ENCODE results near the gene HEY2.
A peak's percentile ranks its signal among the peaks of the same experiment; 100 is the strongest.
"Not testable (repeated sequence)": the region's sequence is repeated elsewhere in the genome, so short reads cannot be mapped to it uniquely, and the experiment has no call there.

The HEY2 gene

GRCh38 chr6:125749173-125749864, at the start of gene HEY2:
HEY2 (plus strand) TSS chr6:125749632; CDS start chr6:125749777, 145 bp downstream.
- DNase-seq (ENCODE audit: low spot score), result peak; percentile 97

GRCh38 chr6:125700581-125701353, 48.7 kb upstream of the HEY2 start:
- no peak for DNase-seq (ENCODE audit: low spot score)

- DNase-seq (ENCODE audit: low spot score), result no peak
Observed at GRCh38 chr6:125701354-125701668, 48.1 kb upstream of the HEY2 start.

GRCh38 chr6:125703882-125704281, 45.5 kb upstream of the HEY2 start:
- not testable (repeated sequence) for DNase-seq (ENCODE audit: low spot score)

GRCh38 chr6:125707615-125708243, 41.7 kb upstream of the HEY2 start:
- DNase-seq (ENCODE audit: low spot score), result no peak

GRCh38 chr6:125711013-125711675, 38.3 kb upstream of the HEY2 start:
- no peak for DNase-seq (ENCODE audit: low spot score)

- no peak for DNase-seq (ENCODE audit: low spot score)
Observed at GRCh38 chr6:125714441-125715090, 34.9 kb upstream of the HEY2 start.

GRCh38 chr6:125717120-125717731, 32.2 kb upstream of the HEY2 start:
- no peak for DNase-seq (ENCODE audit: low spot score)

GRCh38 chr6:125718109-125718508, 31.3 kb upstream of the HEY2 start:
- no peak for DNase-seq (ENCODE audit: low spot score)

GRCh38 chr6:125722886-125723285, 26.5 kb upstream of the HEY2 start:
- DNase-seq (ENCODE audit: low spot score), result no peak

- DNase-seq (ENCODE audit: low spot score), result no peak
Observed at GRCh38 chr6:125727216-125727615, 22.2 kb upstream of the HEY2 start.

- no peak for DNase-seq (ENCODE audit: low spot score)
Observed at GRCh38 chr6:125728739-125729138, 20.7 kb upstream of the HEY2 start.

- no peak for DNase-seq (ENCODE audit: low spot score)
Observed at GRCh38 chr6:125729983-125730382, 19.4 kb upstream of the HEY2 start.

- DNase-seq (ENCODE audit: low spot score), result no peak
Observed at GRCh38 chr6:125732398-125732797, 17.0 kb upstream of the HEY2 start.

GRCh38 chr6:125733516-125734300, 15.7 kb upstream of the HEY2 start:
- no peak for DNase-seq (ENCODE audit: low spot score)

- DNase-seq (ENCODE audit: low spot score), result no peak
Observed at GRCh38 chr6:125738276-125738675, 11.2 kb upstream of the HEY2 start.

- DNase-seq (ENCODE audit: low spot score), result no peak
Observed at GRCh38 chr6:125739364-125739763, 10.1 kb upstream of the HEY2 start.

- DNase-seq (ENCODE audit: low spot score), result no peak
Observed at GRCh38 chr6:125741336-125741735, 8.1 kb upstream of the HEY2 start.

- DNase-seq (ENCODE audit: low spot score), result no peak
Observed at GRCh38 chr6:125742024-125742423, 7.4 kb upstream of the HEY2 start.

GRCh38 chr6:125742464-125743120, 6.8 kb upstream of the HEY2 start:
- no peak for DNase-seq (ENCODE audit: low spot score)
